HG02938 (cell line): ENCODE data around the gene CFAP53.
A peak's percentile ranks its signal among the peaks of the same experiment; 100 is the strongest.
"Not testable (repeated sequence)": the region's sequence is repeated elsewhere in the genome, so short reads cannot be mapped to it uniquely, and the experiment has no call there.

ENCODE experiments used
- ATAC-seq: cut with Tn5 transposase; IDR thresholded peaks from one replicate; pipeline ENCODE4 v1.9.1; 2021; ENCODE audit warnings: mild to moderate bottlenecking, moderate library complexity; ENCODE audit not compliant: unreplicated experiment

CFAP53 gene

GRCh38 chr18:50266248-50266704 lies at the start of gene CFAP53:
TSS of gene CFAP53 (minus strand) at chr18:50266495. CDS start at chr18:50266404, 91 bp downstream.
- ATAC-seq: peak; percentile 65

GRCh38 chr18:50315100-50315871 lies 49.0 kb upstream of the CFAP53 start:
- ATAC-seq: peak; percentile 82

GRCh38 chr18:50313873-50314460 lies 47.7 kb upstream of the CFAP53 start:
- ATAC-seq: no peak

- ATAC-seq: peak; percentile 21
Observed at GRCh38 chr18:50313031-50313607, 46.8 kb upstream of the CFAP53 start.

- ATAC-seq: peak; percentile 66
Observed at GRCh38 chr18:50312296-50313030, 46.2 kb upstream of the CFAP53 start.

- no peak for ATAC-seq
Observed at GRCh38 chr18:50311650-50312049, 45.4 kb upstream of the CFAP53 start.

- no peak for ATAC-seq
Observed at GRCh38 chr18:50310080-50310479, 43.8 kb upstream of the CFAP53 start.

- ATAC-seq: not testable (repeated sequence)
Observed at GRCh38 chr18:50308851-50309250, 42.6 kb upstream of the CFAP53 start.

GRCh38 chr18:50307738-50308470 lies 41.6 kb upstream of the CFAP53 start:
- peak; percentile 94 for ATAC-seq

- no peak for ATAC-seq
Observed at GRCh38 chr18:50307400-50307737, 41.1 kb upstream of the CFAP53 start.

- no peak for ATAC-seq
Observed at GRCh38 chr18:50306944-50307343, 40.6 kb upstream of the CFAP53 start.

GRCh38 chr18:50301074-50301473 lies 34.8 kb upstream of the CFAP53 start:
- ATAC-seq: no peak

GRCh38 chr18:50299626-50300388 lies 33.5 kb upstream of the CFAP53 start:
- no peak for ATAC-seq

- ATAC-seq: peak; percentile 3
Observed at GRCh38 chr18:50298443-50299284, 32.4 kb upstream of the CFAP53 start.

GRCh38 chr18:50297621-50298442 lies 31.5 kb upstream of the CFAP53 start:
- peak; percentile 100 for ATAC-seq

- no peak for ATAC-seq
Observed at GRCh38 chr18:50293039-50293438, 26.7 kb upstream of the CFAP53 start.

- no peak for ATAC-seq
Observed at GRCh38 chr18:50289108-50289443, 22.8 kb upstream of the CFAP53 start.

GRCh38 chr18:50288348-50289107 lies 22.2 kb upstream of the CFAP53 start:
- not testable (repeated sequence) for ATAC-seq
